HG02973 (cell line): Measurements from ENCODE around the gene SDHAF2.
"Not testable (repeated sequence)": the region's sequence is repeated elsewhere in the genome, so short reads cannot be mapped to it uniquely, and the experiment has no call there.

Experiments
- ATAC-seq: cut with Tn5 transposase; IDR thresholded peaks from one replicate; pipeline ENCODE4 v1.9.1; 2021; ENCODE audit warnings: moderate library complexity; ENCODE audit not compliant: unreplicated experiment

SDHAF2 gene

GRCh38 chr11:61475433-61475832, 45.5 kb downstream of the SDHAF2 start:
- ATAC-seq = no peak

- no peak for ATAC-seq
Measured at GRCh38 chr11:61476371-61476770, 46.4 kb downstream of the SDHAF2 start.

GRCh38 chr11:61477126-61477525, 47.2 kb downstream of the SDHAF2 start:
- no peak for ATAC-seq

- ATAC-seq = no peak
Measured at GRCh38 chr11:61477727-61478148, 47.8 kb downstream of the SDHAF2 start.

GRCh38 chr11:61479360-61480058, 49.6 kb downstream of the SDHAF2 start:
- ATAC-seq = not testable (repeated sequence)

GRCh38 chr11:61480261-61480993, 50.5 kb downstream of the SDHAF2 start:
- ATAC-seq = no peak

- no peak for ATAC-seq
Measured at GRCh38 chr11:61480994-61481335, 51.0 kb downstream of the SDHAF2 start.

GRCh38 chr11:61481806-61482205, 51.9 kb downstream of the SDHAF2 start:
- no peak for ATAC-seq

GRCh38 chr11:61482513-61482912, 52.6 kb downstream of the SDHAF2 start:
- ATAC-seq = no peak

GRCh38 chr11:61484541-61484940, 54.6 kb downstream of the SDHAF2 start:
- no peak for ATAC-seq

GRCh38 chr11:61485080-61485479, 55.2 kb downstream of the SDHAF2 start:
- ATAC-seq = no peak

- no peak for ATAC-seq
Measured at GRCh38 chr11:61486011-61486620, 56.2 kb downstream of the SDHAF2 start.

- no peak for ATAC-seq
Measured at GRCh38 chr11:61486779-61487178, 56.9 kb downstream of the SDHAF2 start.

GRCh38 chr11:61487342-61488025, 57.6 kb downstream of the SDHAF2 start:
- no peak for ATAC-seq

GRCh38 chr11:61488651-61489291, 58.8 kb downstream of the SDHAF2 start:
- no peak for ATAC-seq

- no peak for ATAC-seq
Measured at GRCh38 chr11:61489833-61490721, 60.2 kb downstream of the SDHAF2 start.

- ATAC-seq = no peak
Measured at GRCh38 chr11:61491736-61492395, 61.9 kb downstream of the SDHAF2 start.

- no peak for ATAC-seq
Measured at GRCh38 chr11:61494381-61494961, 64.5 kb downstream of the SDHAF2 start.
